ENCODE measurements around the gene CCDC177. TPM values are rescaled to one million over a fixed set of nuclear protein-coding genes. Genes with fewer than 3 reads are reported as not detected.

CCDC177 gene
- polyA plus RNA-seq, 1 donor from 2014 or later, result 3.2 TPM

GRCh38 chr14:69527635-69528034 is 47.0 kb downstream of the CCDC177 start:
- H3K27me3 ChIP-seq (ENCODE audit: insufficient read depth, low read depth, low read length), result no peaks in the 10 kb centered on the region

GRCh38 chr14:69525896-69526295 is 48.8 kb downstream of the CCDC177 start:
- no peaks in the 10 kb centered on the region for H3K36me3 ChIP-seq (ENCODE audit: insufficient read depth, low read length)
- H3K79me2 ChIP-seq (replicated peaks; ENCODE audit: insufficient read depth, low read length), result no peaks in the 10 kb centered on the region
- no peak overlapping the region for H3K27ac ChIP-seq (ENCODE audit: low read length)
- no peak overlapping the region for H3K4me3 ChIP-seq (ENCODE audit: low read length)
- TF ChIP-seq SMC3 (conservative IDR thresholded peaks at IDR 0.05; ENCODE audit: poor library complexity) (no peak), TAF1 (IDR thresholded peaks at IDR 0.05; ENCODE audit: low read depth) (no peak), REST (IDR thresholded peaks at IDR 0.05; ENCODE audit: borderline replicate concordance) (no peak), RAD21 (conservative IDR thresholded peaks at IDR 0.05) (no peak), EZH2 (IDR thresholded peaks at IDR 0.05; ENCODE audit: borderline replicate concordance, insufficient read depth, low read length, poor library complexity, severe bottlenecking) (no peak), CTCF (IDR thresholded peaks at IDR 0.05; ENCODE audit: poor library complexity, severe bottlenecking) (no peak), MXI1 (conservative IDR thresholded peaks at IDR 0.05; ENCODE audit: poor library complexity, severe bottlenecking) (no peak), POLR2AphosphoS5 (IDR thresholded peaks at IDR 0.05) (no peak), EP300 (conservative IDR thresholded peaks at IDR 0.05; ENCODE audit: poor library complexity, severe bottlenecking) (no peak)
- H3F3A ChIP-seq (ENCODE audit: insufficient read depth, low read length, poor library complexity, severe bottlenecking), result no peaks in the 10 kb centered on the region
- H3K9me2 ChIP-seq (ENCODE audit: insufficient read depth, low read length), result no peaks in the 10 kb centered on the region
- no peaks in the 10 kb centered on the region for H3K9me3 ChIP-seq (ENCODE audit: low read length)
- no peak overlapping the region for H3K9ac ChIP-seq (ENCODE audit: low read length)
- no peak overlapping the region for H2AFZ ChIP-seq (ENCODE audit: low read depth, low read length)
- H3K4me2 ChIP-seq (ENCODE audit: low read length), result no peak overlapping the region
- no peaks in the 10 kb centered on the region for H4K20me1 ChIP-seq (ENCODE audit: insufficient read depth)
- no peaks in the 10 kb centered on the region for H3K27me3 ChIP-seq (ENCODE audit: insufficient read depth, low read depth, low read length)

More at GRCh38 chr14:69527635-69528034, 47.0 kb downstream of the CCDC177 start:
- no peak overlapping the region for H3K27ac ChIP-seq (ENCODE audit: low read length)
- H3K36me3 ChIP-seq (ENCODE audit: insufficient read depth, low read length), result no peaks in the 10 kb centered on the region
- H3K9me3 ChIP-seq (ENCODE audit: low read length), result no peaks in the 10 kb centered on the region
- H3K4me3 ChIP-seq (ENCODE audit: low read length), result no peak overlapping the region
- TF ChIP-seq EZH2 (IDR thresholded peaks at IDR 0.05; ENCODE audit: borderline replicate concordance, insufficient read depth, low read length, poor library complexity, severe bottlenecking), result no peak
- no peak for TF ChIP-seq RAD21 (conservative IDR thresholded peaks at IDR 0.05)
- H3K9ac ChIP-seq (ENCODE audit: low read length), result no peak overlapping the region
- H3K4me2 ChIP-seq (ENCODE audit: low read length), result no peak overlapping the region
- no peaks in the 10 kb centered on the region for H3F3A ChIP-seq (ENCODE audit: insufficient read depth, low read length, poor library complexity, severe bottlenecking)
- no peak overlapping the region for H2AFZ ChIP-seq (ENCODE audit: low read depth, low read length)
- no peaks in the 10 kb centered on the region for H3K9me2 ChIP-seq (ENCODE audit: insufficient read depth, low read length)
- no peaks in the 10 kb centered on the region for H4K20me1 ChIP-seq (ENCODE audit: insufficient read depth)
- H3K79me2 ChIP-seq (replicated peaks; ENCODE audit: insufficient read depth, low read length), result no peaks in the 10 kb centered on the region

- no peaks in the 10 kb centered on the region for H4K20me1 ChIP-seq (ENCODE audit: insufficient read depth)
- H3K27ac ChIP-seq (ENCODE audit: low read length), result no peak overlapping the region
- H3K79me2 ChIP-seq (replicated peaks; ENCODE audit: insufficient read depth, low read length), result no peaks in the 10 kb centered on the region
- H3K4me3 ChIP-seq (ENCODE audit: low read length), result no peak overlapping the region
- no peaks in the 10 kb centered on the region for H3K27me3 ChIP-seq (ENCODE audit: insufficient read depth, low read depth, low read length)
- H3K9ac ChIP-seq (ENCODE audit: low read length), result no peak overlapping the region
- no peak overlapping the region for H2AFZ ChIP-seq (ENCODE audit: low read depth, low read length)
- H3F3A ChIP-seq (ENCODE audit: insufficient read depth, low read length, poor library complexity, severe bottlenecking), result no peaks in the 10 kb centered on the region
- H3K9me3 ChIP-seq (ENCODE audit: low read length), result no peaks in the 10 kb centered on the region
- TF ChIP-seq POLR2AphosphoS5 (IDR thresholded peaks at IDR 0.05) (no peak), EZH2 (IDR thresholded peaks at IDR 0.05; ENCODE audit: borderline replicate concordance, insufficient read depth, low read length, poor library complexity, severe bottlenecking) (no peak), SMC3 (conservative IDR thresholded peaks at IDR 0.05; ENCODE audit: poor library complexity) (no peak), RAD21 (conservative IDR thresholded peaks at IDR 0.05) (no peak), MXI1 (conservative IDR thresholded peaks at IDR 0.05; ENCODE audit: poor library complexity, severe bottlenecking) (no peak)
- H3K4me2 ChIP-seq (ENCODE audit: low read length), result no peak overlapping the region
- H3K36me3 ChIP-seq (ENCODE audit: insufficient read depth, low read length), result no peaks in the 10 kb centered on the region
- H3K9me2 ChIP-seq (ENCODE audit: insufficient read depth, low read length), result no peaks in the 10 kb centered on the region
Measured at GRCh38 chr14:69522026-69522425, 52.6 kb downstream of the CCDC177 start.
